RWPE1 (cell line): ENCODE measurements around the gene TGDS.

Experiments used
- CTCF ChIA-PET: fragments of 350-600 bp; sonication (Branson Sonifier 250); formaldehyde crosslinking; extraction: SDS; loops from one replicate; lab custom pipeline; 2021; lab: Yijun Ruan, JAX
- POLR2A ChIA-PET: fragments of 400-600 bp; formaldehyde crosslinking; extraction: SDS; loops from one replicate; lab custom pipeline; 2020; ENCODE audit warnings: antibody characterized with exemption; ENCODE audit not compliant: low non-redundant PET; lab: Yijun Ruan, JAX
- DNase-seq: peaks from one replicate; pipeline ENCODE4 v3.0.0; 2012; ENCODE audit warnings: low spot score
- H3K27ac ChIP-seq: fragments of 450-650 bp; 2 replicates; pipeline ENCODE4 v1.5.1; 2017
- TF ChIP-seq, protein P1 (sequence below): fragments of 450-650 bp; conservative IDR thresholded peaks from 2 replicates; pipeline ENCODE4 v1.5.1; 2017; ENCODE audit warnings: low read depth, mild to moderate bottlenecking

Gene TGDS

DNA sequence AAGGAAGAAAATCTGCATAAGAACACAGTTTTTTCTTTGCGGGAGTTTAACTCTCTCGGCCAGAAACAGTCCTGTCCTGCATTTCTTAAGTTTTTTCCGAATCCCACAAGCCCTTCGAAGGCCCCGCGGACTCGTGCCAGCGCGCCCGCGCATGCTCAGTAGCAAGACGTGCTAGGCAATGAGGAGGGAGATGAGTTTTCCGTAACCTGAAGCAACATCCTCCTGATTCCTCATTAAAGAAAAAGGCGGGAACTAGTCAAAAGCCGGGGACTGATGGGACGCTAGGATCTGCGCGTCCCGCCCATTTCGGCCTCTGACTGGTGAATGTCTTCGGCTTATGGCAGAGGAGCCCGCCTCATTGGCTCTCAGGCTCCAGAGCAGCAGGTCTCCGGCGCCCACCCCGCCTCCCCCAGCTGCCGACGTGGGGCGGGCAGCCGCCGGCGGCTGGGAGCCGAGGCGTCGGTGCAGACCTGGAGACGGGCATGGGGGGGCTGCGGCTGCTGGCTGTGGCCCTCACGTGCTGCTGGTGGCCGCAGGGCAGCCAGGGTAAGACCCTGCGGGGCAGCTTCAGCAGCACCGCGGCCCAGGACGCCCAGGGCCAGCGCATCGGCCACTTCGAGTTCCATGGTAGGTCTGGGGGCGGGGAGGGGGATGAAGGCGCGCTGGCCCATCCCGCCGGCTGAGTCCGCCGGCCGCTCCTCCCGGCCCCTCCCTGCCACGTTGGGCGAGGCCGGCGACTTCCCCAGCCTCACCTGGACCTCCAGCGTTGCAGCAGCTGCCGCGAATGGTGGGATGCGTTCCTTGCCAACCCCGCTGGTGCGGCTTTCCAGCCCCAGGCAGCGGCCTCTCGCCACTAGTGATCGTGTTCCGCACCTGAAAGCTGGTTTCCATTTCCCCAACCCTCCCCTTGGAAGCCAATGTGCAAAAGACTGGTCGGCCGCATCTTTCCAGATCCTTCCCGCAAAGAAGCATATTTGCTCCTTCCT lies 5.8 kb upstream of the TGDS start, which contains the start of gene GPR180:
Gene GPR180, plus strand, starts transcription at position 412 of the 986 bp plus-strand sequence. Its CDS starts 71 bp downstream, at position 483.
- peak; percentile 98 for DNase-seq
- H3K27ac ChIP-seq, result peak within 1 kb of the TSS; percentile 86
- POLR2A ChIA-PET, result no interaction called here
- CTCF ChIA-PET, result interaction anchor here (0.9 to 1.0 kb wide), 2 partner anchors 18 to 28 kb away, joined by 3 read pairs; no protein-coding TSS in a partner anchor
- TF ChIP-seq, protein P1, sequence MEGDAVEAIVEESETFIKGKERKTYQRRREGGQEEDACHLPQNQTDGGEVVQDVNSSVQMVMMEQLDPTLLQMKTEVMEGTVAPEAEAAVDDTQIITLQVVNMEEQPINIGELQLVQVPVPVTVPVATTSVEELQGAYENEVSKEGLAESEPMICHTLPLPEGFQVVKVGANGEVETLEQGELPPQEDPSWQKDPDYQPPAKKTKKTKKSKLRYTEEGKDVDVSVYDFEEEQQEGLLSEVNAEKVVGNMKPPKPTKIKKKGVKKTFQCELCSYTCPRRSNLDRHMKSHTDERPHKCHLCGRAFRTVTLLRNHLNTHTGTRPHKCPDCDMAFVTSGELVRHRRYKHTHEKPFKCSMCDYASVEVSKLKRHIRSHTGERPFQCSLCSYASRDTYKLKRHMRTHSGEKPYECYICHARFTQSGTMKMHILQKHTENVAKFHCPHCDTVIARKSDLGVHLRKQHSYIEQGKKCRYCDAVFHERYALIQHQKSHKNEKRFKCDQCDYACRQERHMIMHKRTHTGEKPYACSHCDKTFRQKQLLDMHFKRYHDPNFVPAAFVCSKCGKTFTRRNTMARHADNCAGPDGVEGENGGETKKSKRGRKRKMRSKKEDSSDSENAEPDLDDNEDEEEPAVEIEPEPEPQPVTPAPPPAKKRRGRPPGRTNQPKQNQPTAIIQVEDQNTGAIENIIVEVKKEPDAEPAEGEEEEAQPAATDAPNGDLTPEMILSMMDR, result no peak

DNA sequence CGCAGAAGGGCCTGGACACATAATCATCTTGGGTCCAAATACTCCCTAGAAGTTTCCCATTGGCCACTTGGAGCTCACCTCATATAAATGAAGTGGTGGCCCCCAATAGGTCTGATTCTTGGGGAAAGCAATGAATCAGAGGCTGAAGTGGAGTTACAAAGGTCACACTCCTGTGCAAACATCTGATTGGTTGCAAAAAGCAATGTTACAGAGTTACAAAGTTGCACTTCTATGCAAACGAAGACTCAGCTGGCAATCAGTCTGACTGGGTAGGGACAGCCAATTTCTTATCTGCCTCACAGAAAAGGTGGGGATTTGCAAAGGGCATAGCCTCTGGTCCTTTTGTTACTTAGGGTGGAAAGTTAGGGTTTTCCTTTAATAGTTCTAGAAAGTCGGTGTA lies 3.9 kb upstream of the TGDS start:
- TF ChIP-seq, protein P1, result no peak
- DNase-seq, result no peak
- no peak overlapping the region for H3K27ac ChIP-seq
- ChIA-PET POLR2A (no interaction called here), CTCF (no interaction called here)

DNA sequence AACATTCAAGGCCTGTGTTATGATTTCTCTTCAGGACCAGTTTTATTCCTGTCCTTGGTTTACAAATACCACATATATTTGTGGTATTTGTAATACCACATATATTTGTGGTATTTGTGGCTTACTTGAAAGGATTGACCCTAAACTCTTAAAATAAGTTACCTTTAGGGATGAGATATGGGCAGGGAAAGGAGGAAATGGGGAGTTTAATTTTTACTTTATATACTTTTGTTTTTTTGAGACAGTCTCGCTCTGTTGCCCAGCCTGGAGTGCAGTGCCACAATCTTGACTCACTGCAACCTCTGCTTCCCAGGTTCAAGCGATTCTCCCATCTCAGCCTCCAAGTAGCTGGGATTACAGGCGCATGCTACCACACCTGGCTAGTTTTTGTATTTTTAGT lies 2.3 kb upstream of the TGDS start:
- ChIA-PET POLR2A (no interaction called here), CTCF (no interaction called here)
- TF ChIP-seq, protein P1, result no peak
- no peak for DNase-seq
- no peak overlapping the region for H3K27ac ChIP-seq

DNA sequence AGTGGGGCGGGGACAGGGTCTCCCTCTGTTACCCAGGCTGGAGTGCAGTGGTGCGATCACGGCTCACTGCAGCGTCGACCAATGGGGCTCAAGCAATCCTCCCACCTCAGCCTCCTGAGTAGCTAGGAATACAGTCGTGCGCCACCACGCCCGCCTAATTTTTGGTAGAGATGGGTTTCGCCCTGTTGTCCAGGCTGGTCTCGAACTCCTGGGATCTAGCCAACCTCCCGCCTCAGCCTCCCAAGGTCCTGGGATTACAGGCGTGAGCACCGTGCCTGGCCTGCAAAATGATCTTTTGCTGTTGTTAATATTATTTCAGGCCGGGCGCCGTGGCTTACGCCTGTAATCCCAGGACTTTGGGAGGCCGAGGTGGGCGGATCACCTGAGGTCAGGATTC lies 621 bp upstream of the TGDS start:
- CTCF ChIA-PET, result interaction anchor here (0.6 kb wide), 1 partner anchor 21 kb away, joined by 3 read pairs; no protein-coding TSS in a partner anchor
- no peak for DNase-seq
- TF ChIP-seq, protein P1, result no peak
- POLR2A ChIA-PET, result interaction anchor here (0.6 kb wide), 1 partner anchor 1159 kb away, joined by 9 read pairs; no protein-coding TSS in a partner anchor
- H3K27ac ChIP-seq, result peak overlapping the region; percentile 78

DNA sequence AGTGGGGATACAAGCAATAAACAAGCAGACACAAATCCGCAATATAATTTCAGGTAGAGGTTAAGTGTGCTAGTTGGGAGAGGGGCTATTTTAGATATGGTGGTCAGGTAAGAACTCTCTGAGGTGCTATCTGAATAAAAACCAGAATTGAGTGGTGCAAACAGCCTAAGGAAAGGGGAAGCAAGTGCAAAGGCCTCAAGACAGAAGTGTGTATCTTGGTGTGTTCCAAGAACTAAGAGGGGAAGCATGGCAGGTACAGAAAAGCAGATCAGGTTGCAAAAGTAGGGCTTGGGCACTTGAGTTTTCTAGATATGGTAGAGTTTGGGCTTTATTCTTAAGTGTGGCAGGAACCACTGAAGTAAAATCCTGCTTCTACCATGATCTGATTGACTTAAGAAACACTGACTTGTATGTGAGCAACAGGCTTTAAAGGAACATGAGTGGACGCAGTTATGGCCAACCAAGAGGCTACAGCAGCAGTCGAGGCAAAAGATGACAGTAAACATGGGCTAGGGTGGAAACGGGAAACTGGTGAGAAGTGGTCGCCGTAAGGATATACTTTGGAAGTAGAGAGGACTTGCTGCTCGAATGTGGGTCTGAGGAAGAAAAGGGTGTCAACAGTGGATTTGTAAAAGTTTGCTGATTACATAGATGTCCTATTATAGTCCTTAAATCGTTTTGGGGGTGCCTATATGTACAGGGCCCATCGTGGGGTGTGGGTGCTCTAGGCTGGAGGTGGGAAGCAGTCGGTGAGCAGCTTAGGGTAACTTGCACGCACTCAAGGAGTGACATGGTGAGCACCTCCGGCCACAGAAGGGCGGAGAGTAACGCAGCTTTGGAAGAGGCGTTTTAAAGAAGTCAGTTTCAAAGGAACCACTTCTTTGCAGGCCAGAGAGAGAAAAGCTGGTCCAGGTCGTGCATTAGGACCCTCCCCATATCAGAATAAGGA lies 677 bp downstream of the TGDS start:
- peak; percentile 26 for DNase-seq
- CTCF ChIA-PET, result interaction anchor here (0.7 kb wide), 1 partner anchor 45 kb away, joined by 3 read pairs; no protein-coding TSS in a partner anchor
- H3K27ac ChIP-seq, result peak overlapping the region; percentile 78
- TF ChIP-seq, protein P1, result no peak
- POLR2A ChIA-PET, result interaction anchor here (0.6 kb wide), 1 partner anchor 746 kb away, joined by 3 read pairs; no protein-coding TSS in a partner anchor
